Fibroblast of mammary gland (primary cell): ENCODE measurements around the gene SRPRB.

Source experiments
- DNase-seq: peaks from one replicate; pipeline ENCODE4 v3.0.0-alpha.2; 2010; ENCODE audit warnings: low read depth
- H3K4me3 ChIP-seq: 2 replicates; pipeline ENCODE4 v1.5.1; 2011; ENCODE audit warnings: low read depth, mild to moderate bottlenecking, low read length, moderate library complexity; ENCODE audit not compliant: control insufficient read depth
- TF ChIP-seq, protein P1 (sequence below): conservative IDR thresholded peaks from 2 replicates; pipeline ENCODE4 v1.5.1; 2011; ENCODE audit warnings: low read depth, low read length, inconsistent platforms; ENCODE audit not compliant: control insufficient read depth, insufficient read depth

SRPRB gene

DNA sequence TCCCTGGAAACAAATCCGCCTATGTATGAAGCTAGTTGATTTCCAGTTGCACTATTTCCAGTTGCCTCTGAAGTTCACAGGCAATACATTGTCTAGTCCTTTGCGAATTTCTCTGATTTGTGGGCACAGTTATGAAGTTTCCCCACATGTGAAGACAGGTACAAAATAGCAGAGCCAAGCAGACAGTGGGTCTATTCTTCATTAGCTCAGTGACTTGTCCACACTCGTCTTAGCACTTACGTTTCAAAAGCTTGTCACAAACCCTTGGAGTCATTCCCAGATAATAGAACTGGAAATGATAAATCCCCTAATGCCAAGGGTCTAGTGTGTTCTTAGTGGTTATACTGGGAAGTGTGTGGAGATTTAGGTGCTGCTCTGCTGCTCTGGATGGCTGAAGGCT lies 14.5 kb downstream of the SRPRB start:
- H3K4me3 ChIP-seq, result no peak overlapping the region
- no peak for DNase-seq
- TF ChIP-seq, protein P1, sequence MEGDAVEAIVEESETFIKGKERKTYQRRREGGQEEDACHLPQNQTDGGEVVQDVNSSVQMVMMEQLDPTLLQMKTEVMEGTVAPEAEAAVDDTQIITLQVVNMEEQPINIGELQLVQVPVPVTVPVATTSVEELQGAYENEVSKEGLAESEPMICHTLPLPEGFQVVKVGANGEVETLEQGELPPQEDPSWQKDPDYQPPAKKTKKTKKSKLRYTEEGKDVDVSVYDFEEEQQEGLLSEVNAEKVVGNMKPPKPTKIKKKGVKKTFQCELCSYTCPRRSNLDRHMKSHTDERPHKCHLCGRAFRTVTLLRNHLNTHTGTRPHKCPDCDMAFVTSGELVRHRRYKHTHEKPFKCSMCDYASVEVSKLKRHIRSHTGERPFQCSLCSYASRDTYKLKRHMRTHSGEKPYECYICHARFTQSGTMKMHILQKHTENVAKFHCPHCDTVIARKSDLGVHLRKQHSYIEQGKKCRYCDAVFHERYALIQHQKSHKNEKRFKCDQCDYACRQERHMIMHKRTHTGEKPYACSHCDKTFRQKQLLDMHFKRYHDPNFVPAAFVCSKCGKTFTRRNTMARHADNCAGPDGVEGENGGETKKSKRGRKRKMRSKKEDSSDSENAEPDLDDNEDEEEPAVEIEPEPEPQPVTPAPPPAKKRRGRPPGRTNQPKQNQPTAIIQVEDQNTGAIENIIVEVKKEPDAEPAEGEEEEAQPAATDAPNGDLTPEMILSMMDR, result no peak

DNA sequence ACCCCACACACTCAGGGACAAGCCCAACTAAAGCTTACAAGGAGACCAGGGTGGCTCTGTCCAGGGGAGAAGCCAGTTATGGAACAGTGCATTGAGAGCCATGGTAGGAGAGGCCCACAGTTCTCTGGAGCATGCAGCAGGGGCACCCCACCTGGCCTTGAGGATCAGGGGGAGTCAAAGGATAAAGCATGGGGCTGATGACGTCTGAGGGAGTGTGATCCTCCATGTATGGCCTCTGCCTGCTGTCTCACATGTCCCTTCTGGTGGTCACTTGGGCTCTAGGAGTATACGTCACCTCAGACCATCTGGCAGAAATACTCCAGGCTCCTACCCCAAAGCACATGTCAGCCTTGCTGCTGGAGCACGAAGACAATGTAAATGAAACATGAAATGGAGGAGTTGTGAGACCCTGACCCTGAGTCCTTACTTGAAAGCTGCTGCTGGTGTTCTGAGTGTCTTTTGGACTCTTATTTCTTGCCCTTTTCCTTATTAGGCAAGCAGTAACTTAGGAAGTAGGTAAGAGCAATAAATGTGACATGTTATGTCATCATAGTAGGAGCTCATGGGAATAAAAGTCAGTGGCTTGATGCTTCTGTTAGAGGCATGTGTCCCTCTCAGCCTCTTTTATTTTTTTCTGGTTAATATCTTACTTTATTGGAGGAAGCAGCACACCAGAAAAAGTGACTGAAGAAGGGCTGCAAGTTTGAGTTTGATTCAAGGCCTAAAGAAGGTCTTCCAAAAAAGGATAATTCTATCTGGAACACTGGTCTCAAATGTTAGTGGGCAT lies 15.5 kb downstream of the SRPRB start:
- TF ChIP-seq, protein P1, result no peak
- DNase-seq, result no peak
- no peak overlapping the region for H3K4me3 ChIP-seq

DNA sequence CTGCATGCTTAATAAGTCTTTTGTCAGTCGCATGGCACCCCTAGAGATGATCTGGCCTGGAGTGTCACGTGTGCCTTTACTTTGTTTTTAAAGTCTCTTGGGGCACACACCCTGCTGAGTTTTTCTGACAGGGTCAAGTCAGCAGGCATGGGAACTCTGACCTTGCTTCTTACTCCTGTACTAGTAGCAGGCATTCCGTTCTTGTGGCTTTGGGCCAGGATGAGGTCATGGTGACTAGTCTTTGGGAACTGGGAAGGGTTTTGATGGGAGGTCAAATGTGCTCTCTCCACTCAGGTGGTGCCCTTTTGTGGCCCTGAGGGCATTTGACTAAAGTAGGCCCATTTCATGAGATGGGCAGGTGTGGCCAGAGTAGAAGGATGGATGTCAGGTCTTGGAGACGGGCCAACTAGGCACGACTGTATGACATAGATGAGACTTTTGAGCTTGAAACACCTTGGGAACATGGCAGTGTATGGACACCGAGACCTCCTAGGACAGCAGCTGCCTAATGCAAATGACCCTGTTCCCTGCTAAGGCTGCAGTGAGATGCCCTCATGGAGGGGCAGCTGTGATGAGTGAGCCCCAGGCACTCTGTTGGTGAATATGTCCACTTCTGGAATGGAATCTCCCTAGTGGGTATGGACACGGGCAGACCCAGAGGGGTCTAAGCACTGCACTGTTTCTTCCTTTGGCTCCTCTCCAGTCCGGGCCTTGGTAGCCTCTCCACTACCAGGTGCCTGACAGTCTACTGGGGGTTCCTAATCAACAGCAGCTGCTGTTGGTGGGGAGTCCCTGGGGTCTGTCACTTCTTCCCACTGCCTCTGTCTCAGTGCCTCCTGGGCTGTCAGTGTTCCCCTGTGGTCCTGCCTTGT lies 16.4 kb downstream of the SRPRB start:
- no peak overlapping the region for H3K4me3 ChIP-seq
- DNase-seq, result peak; percentile 95
- TF ChIP-seq, protein P1, result peak; percentile 52

DNA sequence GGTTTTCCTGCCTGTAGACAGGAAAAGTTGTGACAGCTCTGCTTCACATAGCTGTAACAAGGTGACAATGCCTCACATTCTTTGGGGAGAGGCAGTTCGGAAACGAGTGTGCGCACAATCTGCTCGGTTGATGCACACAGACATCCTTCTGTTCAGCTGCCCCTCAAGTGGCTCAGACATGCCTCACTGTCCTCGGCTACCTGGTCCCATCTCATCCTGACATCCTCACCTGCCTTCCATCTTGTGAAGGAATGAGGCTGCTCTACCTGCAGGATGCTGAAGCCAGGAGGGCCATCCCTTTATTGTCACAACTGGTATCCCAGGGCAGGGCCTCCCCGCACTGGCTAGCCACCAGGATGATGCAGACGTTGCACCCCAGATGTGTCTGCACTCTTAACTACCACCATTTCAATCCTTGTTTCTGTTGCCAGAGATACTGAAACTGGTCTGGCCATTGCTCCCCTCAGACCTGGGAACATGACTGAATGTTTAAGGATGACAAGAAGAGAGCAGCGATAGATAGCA lies 19.4 kb downstream of the SRPRB start:
- no peak for DNase-seq
- TF ChIP-seq, protein P1, result no peak

DNA sequence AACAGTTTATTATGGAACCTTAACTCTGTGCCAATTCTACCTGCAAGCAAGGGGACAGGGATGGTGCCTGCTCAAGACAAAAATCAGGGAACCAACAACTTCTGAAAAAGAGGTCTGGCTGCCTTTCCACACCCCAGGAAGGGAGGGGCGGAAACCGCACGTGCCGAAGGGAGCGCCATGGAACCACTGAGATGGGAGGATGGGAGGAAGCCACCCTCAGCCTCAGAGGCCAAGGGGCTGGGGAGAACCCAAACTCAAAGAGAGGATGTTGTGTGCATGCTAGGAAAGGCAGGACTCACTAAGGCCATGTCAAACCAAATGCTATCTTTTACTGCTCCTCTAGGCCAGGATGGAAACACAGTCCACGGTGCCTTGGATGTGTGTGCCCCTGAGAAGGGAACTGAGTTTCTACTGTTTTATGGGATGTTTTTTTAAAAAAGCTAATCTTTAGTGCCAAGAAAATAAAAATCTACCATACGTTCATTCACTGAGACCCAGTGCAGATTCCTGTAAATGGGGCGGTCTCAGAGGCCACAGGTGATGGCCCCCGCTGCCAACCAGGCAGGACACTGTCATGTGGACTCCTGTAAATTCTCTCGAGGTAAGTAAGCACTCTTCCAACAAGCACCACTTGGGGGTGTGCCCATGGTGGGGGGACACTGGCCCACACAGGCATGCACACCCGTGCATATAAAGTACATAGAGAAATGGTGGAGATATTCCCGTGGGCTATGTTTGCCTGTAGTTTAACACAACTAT lies 20.5 kb downstream of the SRPRB start:
- H3K4me3 ChIP-seq, result no peak overlapping the region

More for the DNA sequence above, 19.4 kb downstream of the SRPRB start:
- H3K4me3 ChIP-seq, result no peak overlapping the region

More for the DNA sequence above, 20.5 kb downstream of the SRPRB start:
- DNase-seq, result no peak
- TF ChIP-seq, protein P1, result no peak
